Pericardium fibroblast (primary cell): Measurements from ENCODE around the gene HBM. TPM values are rescaled to one million over a fixed set of nuclear protein-coding genes. Genes with fewer than 3 reads are reported as not detected.

ENCODE experiments used
- total RNA-seq: library from RNA; depleted of rRNA; stranded (reverse); fragments of >200 nt; gene quantifications from 2 replicates; pipeline ENCODE4 v1.2.3, GENCODE V29; 2015

The HBM gene, protein sequence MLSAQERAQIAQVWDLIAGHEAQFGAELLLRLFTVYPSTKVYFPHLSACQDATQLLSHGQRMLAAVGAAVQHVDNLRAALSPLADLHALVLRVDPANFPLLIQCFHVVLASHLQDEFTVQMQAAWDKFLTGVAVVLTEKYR
- total RNA-seq: not detected in 2 replicates

DNA sequence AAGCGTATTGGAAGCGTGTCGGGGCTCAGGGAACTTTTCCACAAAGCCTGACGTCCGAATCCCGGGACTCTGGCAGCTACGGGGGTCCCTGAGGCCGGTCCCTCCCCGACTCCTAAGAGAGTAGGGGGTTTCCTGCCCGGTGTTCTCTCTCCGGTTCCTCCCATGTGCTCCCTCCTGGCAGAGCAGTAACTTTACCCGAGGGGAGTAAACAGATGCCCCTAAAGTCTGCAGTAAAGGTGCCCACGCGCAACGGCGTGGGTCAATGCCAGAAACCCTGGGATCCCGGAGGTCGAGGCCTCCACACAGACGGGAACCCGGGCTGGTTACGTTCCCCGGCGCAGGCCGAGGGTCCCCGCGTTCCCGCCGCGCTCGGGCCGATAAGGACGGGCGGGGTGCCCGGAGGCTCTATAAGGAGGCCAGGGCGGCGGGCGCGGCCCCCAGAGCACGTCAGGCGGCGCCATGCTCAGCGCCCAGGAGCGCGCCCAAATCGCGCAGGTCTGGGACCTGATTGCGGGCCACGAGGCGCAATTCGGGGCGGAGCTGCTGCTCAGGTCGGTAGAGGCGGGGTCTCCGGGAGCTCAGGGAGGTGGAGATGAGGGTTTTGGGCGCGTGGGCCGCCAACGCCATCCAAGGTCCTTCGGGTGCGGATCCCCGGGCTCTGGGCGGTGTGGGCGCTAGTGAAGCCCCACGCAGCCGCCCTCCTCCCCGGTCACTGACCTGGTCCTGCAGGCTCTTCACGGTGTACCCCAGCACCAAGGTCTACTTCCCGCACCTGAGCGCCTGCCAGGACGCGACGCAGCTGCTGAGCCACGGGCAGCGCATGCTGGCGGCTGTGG, at the start of gene HBM:
Gene HBM, plus strand, starts transcription at position 440 of the 836 bp plus-strand sequence. Its CDS starts 20 bp downstream, at position 460.

DNA sequence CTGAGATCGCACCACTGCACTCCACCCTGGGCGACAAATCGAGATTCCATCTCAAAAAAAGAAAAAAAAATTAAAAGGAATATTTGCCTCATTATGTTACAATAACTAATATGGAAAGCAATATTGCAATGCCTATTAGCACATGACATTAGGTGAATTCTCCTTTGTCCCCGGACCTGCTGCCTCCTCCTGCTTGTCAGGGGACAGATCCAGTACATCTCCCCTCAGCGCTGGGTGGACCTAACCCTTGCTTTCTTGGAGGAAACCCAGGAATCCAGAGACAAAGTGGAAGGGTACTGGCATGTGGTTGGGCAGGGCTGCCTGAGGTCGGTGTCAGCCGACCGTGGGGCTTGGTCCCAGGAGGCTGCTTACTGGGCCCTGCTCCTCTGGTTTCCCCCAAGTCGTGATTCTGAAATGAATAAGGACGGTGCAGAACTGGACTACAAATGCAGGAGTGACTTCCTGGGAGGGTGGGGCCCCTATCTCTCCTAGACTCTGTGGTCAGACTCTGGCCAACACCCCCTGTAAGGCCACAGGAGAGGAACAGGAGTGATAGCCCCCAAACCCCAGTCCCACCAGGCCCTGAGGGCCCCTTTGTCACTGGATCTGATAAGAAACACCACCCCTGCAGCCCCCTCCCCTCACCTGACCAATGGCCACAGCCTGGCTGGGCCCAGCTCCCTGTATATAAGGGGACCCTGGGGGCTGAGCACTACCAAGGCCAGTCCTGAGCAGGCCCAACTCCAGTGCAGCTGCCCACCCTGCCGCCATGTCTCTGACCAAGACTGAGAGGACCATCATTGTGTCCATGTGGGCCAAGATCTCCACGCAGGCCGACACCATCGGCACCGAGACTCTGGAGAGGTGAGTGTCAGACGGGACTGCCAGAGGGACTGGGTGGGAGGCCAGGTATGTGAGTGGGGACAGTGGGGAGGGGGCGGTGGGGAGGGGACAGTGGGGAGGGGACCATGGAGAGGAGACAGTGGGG, 13.3 kb upstream of the HBM start, which contains the start of gene HBZ:
Gene HBZ, plus strand, starts transcription at position 504 of the 988 bp plus-strand sequence. Its CDS starts 266 bp downstream, at position 770.

DNA sequence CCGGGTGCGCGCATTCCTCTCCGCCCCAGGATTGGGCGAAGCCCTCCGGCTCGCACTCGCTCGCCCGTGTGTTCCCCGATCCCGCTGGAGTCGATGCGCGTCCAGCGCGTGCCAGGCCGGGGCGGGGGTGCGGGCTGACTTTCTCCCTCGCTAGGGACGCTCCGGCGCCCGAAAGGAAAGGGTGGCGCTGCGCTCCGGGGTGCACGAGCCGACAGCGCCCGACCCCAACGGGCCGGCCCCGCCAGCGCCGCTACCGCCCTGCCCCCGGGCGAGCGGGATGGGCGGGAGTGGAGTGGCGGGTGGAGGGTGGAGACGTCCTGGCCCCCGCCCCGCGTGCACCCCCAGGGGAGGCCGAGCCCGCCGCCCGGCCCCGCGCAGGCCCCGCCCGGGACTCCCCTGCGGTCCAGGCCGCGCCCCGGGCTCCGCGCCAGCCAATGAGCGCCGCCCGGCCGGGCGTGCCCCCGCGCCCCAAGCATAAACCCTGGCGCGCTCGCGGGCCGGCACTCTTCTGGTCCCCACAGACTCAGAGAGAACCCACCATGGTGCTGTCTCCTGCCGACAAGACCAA, 6.7 kb downstream of the HBM start, which contains the start of gene HBA2:
Gene HBA2, plus strand, starts transcription at position 503 of the 568 bp plus-strand sequence. Its CDS starts 37 bp downstream, at position 540.

DNA sequence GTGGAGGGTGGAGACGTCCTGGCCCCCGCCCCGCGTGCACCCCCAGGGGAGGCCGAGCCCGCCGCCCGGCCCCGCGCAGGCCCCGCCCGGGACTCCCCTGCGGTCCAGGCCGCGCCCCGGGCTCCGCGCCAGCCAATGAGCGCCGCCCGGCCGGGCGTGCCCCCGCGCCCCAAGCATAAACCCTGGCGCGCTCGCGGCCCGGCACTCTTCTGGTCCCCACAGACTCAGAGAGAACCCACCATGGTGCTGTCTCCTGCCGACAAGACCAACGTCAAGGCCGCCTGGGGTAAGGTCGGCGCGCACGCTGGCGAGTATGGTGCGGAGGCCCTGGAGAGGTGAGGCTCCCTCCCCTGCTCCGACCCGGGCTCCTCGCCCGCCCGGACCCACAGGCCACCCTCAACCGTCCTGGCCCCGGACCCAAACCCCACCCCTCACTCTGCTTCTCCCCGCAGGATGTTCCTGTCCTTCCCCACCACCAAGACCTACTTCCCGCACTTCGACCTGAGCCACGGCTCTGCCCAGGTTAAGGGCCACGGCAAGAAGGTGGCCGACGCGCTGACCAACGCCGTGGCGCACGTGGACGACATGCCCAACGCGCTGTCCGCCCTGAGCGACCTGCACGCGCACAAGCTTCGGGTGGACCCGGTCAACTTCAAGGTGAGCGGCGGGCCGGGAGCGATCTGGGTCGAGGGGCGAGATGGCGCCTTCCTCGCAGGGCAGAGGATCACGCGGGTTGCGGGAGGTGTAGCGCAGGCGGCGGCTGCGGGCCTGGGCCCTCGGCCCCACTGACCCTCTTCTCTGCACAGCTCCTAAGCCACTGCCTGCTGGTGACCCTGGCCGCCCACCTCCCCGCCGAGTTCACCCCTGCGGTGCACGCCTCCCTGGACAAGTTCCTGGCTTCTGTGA, 11.0 kb downstream of the HBM start, which contains the start of gene HBA1:
Gene HBA1, plus strand, starts transcription at position 204 of the 906 bp plus-strand sequence. Its CDS starts 37 bp downstream, at position 241.

DNA sequence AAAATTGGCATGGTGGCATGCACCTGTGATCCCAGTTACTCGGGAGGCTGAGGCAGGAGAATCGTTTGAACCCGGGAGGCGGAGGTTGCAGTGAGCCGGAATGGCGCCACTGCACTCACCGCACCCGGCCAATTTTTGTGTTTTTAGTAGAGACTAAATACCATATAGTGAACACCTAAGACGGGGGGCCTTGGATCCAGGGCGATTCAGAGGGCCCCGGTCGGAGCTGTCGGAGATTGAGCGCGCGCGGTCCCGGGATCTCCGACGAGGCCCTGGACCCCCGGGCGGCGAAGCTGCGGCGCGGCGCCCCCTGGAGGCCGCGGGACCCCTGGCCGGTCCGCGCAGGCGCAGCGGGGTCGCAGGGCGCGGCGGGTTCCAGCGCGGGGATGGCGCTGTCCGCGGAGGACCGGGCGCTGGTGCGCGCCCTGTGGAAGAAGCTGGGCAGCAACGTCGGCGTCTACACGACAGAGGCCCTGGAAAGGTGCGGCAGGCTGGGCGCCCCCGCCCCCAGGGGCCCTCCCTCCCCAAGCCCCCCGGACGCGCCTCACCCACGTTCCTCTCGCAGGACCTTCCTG, 14.4 kb downstream of the HBM start, which contains the start of gene HBQ1:
Gene HBQ1, plus strand, starts transcription at position 359 of the 575 bp plus-strand sequence. Its CDS starts 28 bp downstream, at position 387.

Other genes with a start within 250 kb of the HBM start
- gene POLR3K, start 112.4 kb upstream of the HBM start, total RNA-seq: 2.4 and 3.6 TPM in 2 replicates
- gene SNRNP25, start 112.2 kb upstream of the HBM start, total RNA-seq: 21.6 and 22.4 TPM in 2 replicates
- gene RHBDF1, start 93.3 kb upstream of the HBM start, total RNA-seq: 49.1 and 57.4 TPM in 2 replicates
- 228 and 320 TPM in 2 replicates for gene MPG, start 87.8 kb upstream of the HBM start, total RNA-seq
- gene NPRL3, start 27.3 kb upstream of the HBM start, total RNA-seq: 8.3 and 27.8 TPM in 2 replicates
- gene HBZ, start 13.3 kb upstream of the HBM start, total RNA-seq: not detected in 2 replicates
- 6.0 TPM in 1 of 2 replicates, not detected in the other for gene HBA2, start 6.9 kb downstream of the HBM start, total RNA-seq
- gene HBA1, start 10.7 kb downstream of the HBM start, total RNA-seq: 1.9 TPM in 1 of 2 replicates, not detected in the other
- not detected in 2 replicates for gene HBQ1, start 14.5 kb downstream of the HBM start, total RNA-seq
- 20.9 and 44.8 TPM in 2 replicates for gene LUC7L, start 63.5 kb downstream of the HBM start, total RNA-seq
- gene FAM234A, start 68.8 kb downstream of the HBM start, total RNA-seq: 74.6 and 138 TPM in 2 replicates
- 0.94 and 3.4 TPM in 2 replicates for gene RGS11, start 110.0 kb downstream of the HBM start, total RNA-seq
- 2.8 TPM in 1 of 2 replicates, not detected in the other for gene ARHGDIG, start 114.6 kb downstream of the HBM start, total RNA-seq
- 0.09 and 0.12 TPM in 2 replicates for gene PDIA2, start 117.2 kb downstream of the HBM start, total RNA-seq
- 17.3 and 18.3 TPM in 2 replicates for gene AXIN1, start 186.7 kb downstream of the HBM start, total RNA-seq
- 86.1 and 88.2 TPM in 2 replicates for gene MRPL28, start 204.6 kb downstream of the HBM start, total RNA-seq
- 56.3 and 67.3 TPM in 2 replicates for gene PGAP6, start 216.0 kb downstream of the HBM start, total RNA-seq
- 169 and 171 TPM in 2 replicates for gene NME4, start 231.2 kb downstream of the HBM start, total RNA-seq
- 16.6 and 19.5 TPM in 2 replicates for gene DECR2, start 235.9 kb downstream of the HBM start, total RNA-seq